HepG2 (cell line): ENCODE results near the gene ME3.

Source experiments
- ERF ChIP-seq: IDR thresholded peaks from 2 replicates; pipeline ENCODE4 v1.6.1; 2018; ENCODE audit warnings: missing biosample characterization, missing genetic modification reagents
- HNF1A ChIP-seq, 2 experiments: sonication (generic) in 1 of 2; formaldehyde crosslinking in 1 of 2; IDR thresholded peaks; 2 replicates each; pipeline versions ENCODE4 v1.4.0 to v1.6.1; 2016 to 2020; ENCODE audit warnings: borderline replicate concordance in 1 of 2, low read depth in 1 of 2, mild to moderate bottlenecking in 1 of 2, missing genetic modification reagents in 1 of 2
- NR0B2 ChIP-seq: sonication (generic); formaldehyde crosslinking; IDR thresholded peaks from 2 replicates; pipeline ENCODE4 v1.4.0; 2020; ENCODE audit warnings: mild to moderate bottlenecking, missing genetic modification reagents
- POLR2A ChIP-seq, 2 experiments: IDR thresholded peaks; 2 replicates each; pipeline ENCODE4 v1.6.1; 2011; ENCODE audit warnings: low read depth in 2 of 2, low read length in 2 of 2, mild to moderate bottlenecking in 1 of 2, moderate library complexity in 1 of 2; ENCODE audit not compliant: insufficient read depth in 1 of 2
- TP53 ChIP-seq: sonication (generic); formaldehyde crosslinking; conservative IDR thresholded peaks from 2 replicates; pipeline ENCODE4 v1.4.0; 2020; ENCODE audit warnings: missing genetic modification reagents

- TF ChIP-seq NR0B2 (CRISPR knock-in tag) (no peak), ERF (CRISPR knock-in tag) (no peak), TP53 (CRISPR knock-in tag) (no peak), POLR2A (IDR thresholded peaks at IDR 0.05; ENCODE audit: insufficient read depth in 1 of 2, low read depth in 2 of 2, low read length in 2 of 2) (no peak), HNF1A (IDR thresholded peaks at IDR 0.05; ENCODE audit: low read depth) (no peak), HNF1A (CRISPR knock-in tag; IDR thresholded peaks at IDR 0.05; ENCODE audit: borderline replicate concordance) (no peak)
Observed at GRCh38 chr11:86418917-86419316, 253.5 kb downstream of the ME3 start.
